Keratinocyte (primary cell): ENCODE data around the gene MMAA. TPM values are rescaled to one million over a fixed set of nuclear protein-coding genes. Genes with fewer than 3 reads are reported as not detected.

Experiments used
- DNase-seq: peaks from one replicate; pipeline ENCODE4 v3.0.0-alpha.2; 2011; ENCODE audit warnings: low read depth, missing footprints, low spot score
- FAIRE-seq: peaks from 2 replicates; lab custom pipeline; 2011; peaks lifted over from hg19 to GRCh38; lab: Jason Lieb, UNC
- H2AFZ ChIP-seq: 2 replicates; pipeline ENCODE4 v1.6.0; 2012; ENCODE audit warnings: low read length, control low read depth, inconsistent platforms; ENCODE audit not compliant: control insufficient read depth
- H3K27ac ChIP-seq: 2 replicates; pipeline ENCODE4 v1.5.1; 2011; ENCODE audit warnings: low read length; ENCODE audit not compliant: control insufficient read depth, insufficient read depth
- H3K27me3 ChIP-seq: 3 replicates; pipeline ENCODE4 v1.6.0; 2011; ENCODE audit warnings: low read length; ENCODE audit not compliant: control insufficient read depth, insufficient read depth; ENCODE audit errors: extremely low read depth
- H3K36me3 ChIP-seq, 2 experiments: 2 replicates in 1 of 2; 3 replicates in 1 of 2; pipeline ENCODE4 v1.5.1; 2011; ENCODE audit warnings: low read length in 2 of 2, mild to moderate bottlenecking in 1 of 2; ENCODE audit not compliant: control insufficient read depth in 2 of 2, insufficient read depth in 2 of 2; ENCODE audit errors: extremely low read depth in 1 of 2
- H3K4me1 ChIP-seq: 3 replicates; pipeline ENCODE4 v1.5.1; 2011; ENCODE audit warnings: low read length; ENCODE audit not compliant: control insufficient read depth, insufficient read depth; ENCODE audit errors: extremely low read depth
- H3K4me2 ChIP-seq: 3 replicates; pipeline ENCODE4 v1.6.0; 2011; ENCODE audit warnings: low read depth, low read length; ENCODE audit not compliant: control insufficient read depth, insufficient read depth; ENCODE audit errors: extremely low read depth
- H3K4me3 ChIP-seq, 3 experiments: fragments of 200-600 bp in 1 of 3; sonication (generic) in 1 of 3; 2 replicates in 2 of 3; 3 replicates in 1 of 3; pipeline ENCODE4 v1.5.1; 2011 to 2016; ENCODE audit warnings: low read length in 3 of 3, mild to moderate bottlenecking in 3 of 3, control low read depth in 2 of 3, inconsistent platforms in 1 of 3, low read depth in 1 of 3, mixed read lengths in 1 of 3, mixed run types in 1 of 3, moderate library complexity in 1 of 3; ENCODE audit not compliant: control insufficient read depth in 2 of 3, insufficient read depth in 2 of 3; ENCODE audit errors: extremely low read depth in 1 of 3
- H3K79me2 ChIP-seq: 2 replicates; pipeline ENCODE4 v1.6.0; 2012; ENCODE audit warnings: low read length; ENCODE audit not compliant: control insufficient read depth, insufficient read depth
- H3K9ac ChIP-seq: 3 replicates; pipeline ENCODE4 v1.6.0; 2011; ENCODE audit warnings: low read length; ENCODE audit not compliant: control insufficient read depth, insufficient read depth; ENCODE audit errors: extremely low read depth
- H3K9me1 ChIP-seq: 3 replicates; pipeline ENCODE4 v1.6.0; 2011; ENCODE audit warnings: low read length; ENCODE audit not compliant: control insufficient read depth, insufficient read depth; ENCODE audit errors: extremely low read depth
- H3K9me3 ChIP-seq: 2 replicates; pipeline ENCODE4 v1.5.1; 2012; ENCODE audit warnings: low read depth, low read length; ENCODE audit not compliant: control insufficient read depth
- H4K20me1 ChIP-seq: 3 replicates; pipeline ENCODE4 v1.6.0; 2011; ENCODE audit warnings: low read length; ENCODE audit not compliant: control insufficient read depth, insufficient read depth; ENCODE audit errors: extremely low read depth
- CTCF ChIP-seq, 3 experiments: IDR thresholded peaks in 1 of 3; conservative IDR thresholded peaks in 1 of 3; optimal IDR thresholded peaks in 1 of 3; 2 replicates in 2 of 3; 3 replicates in 1 of 3; pipeline versions ENCODE3 to v1.5.1; 2011; ENCODE audit warnings: low read length in 3 of 3, mild to moderate bottlenecking in 3 of 3, moderate library complexity in 2 of 3, control low read depth in 1 of 3, inconsistent platforms in 1 of 3; ENCODE audit not compliant: insufficient read depth in 2 of 3; ENCODE audit errors: extremely low read depth in 1 of 3
- EZH2 ChIP-seq: IDR thresholded peaks from one replicate; pipeline ENCODE4 v1.6.1; 2012; ENCODE audit warnings: inconsistent platforms, mild to moderate bottlenecking, low read length, moderate library complexity
- dilution Hi-C: fragments of 300-500 bp; cut with MboI; formaldehyde crosslinking; loops from one replicate; pipeline ENCODE4 v1.7.0; 2020; ENCODE audit warnings: low sequenced_read_pairs; ENCODE audit not compliant: extremely low pct_ligation_motif_present
- polyA plus RNA-seq, 5 experiments: library from polyadenylated mRNA; depleted of rRNA in 3 of 5; stranded (reverse) in 3 of 5; stranded (forward) in 1 of 5; unstranded in 1 of 5; fragments of >200 nt; gene quantifications; 1 replicate in 1 of 5; 2 replicates in 3 of 5; 3 replicates in 1 of 5; pipeline versions ENCODE4 v1.2.1 to v1.2.3, GENCODE V29; 2011 to 2012; ENCODE audit warnings: missing spikeins in 2 of 5, low read depth in 1 of 5, low replicate concordance in 1 of 5

Gene MMAA
- polyA plus RNA-seq, 1 donor (not counting 4 experiments of a cell fraction or from before 2014, with no cell fraction given): 9.4 TPM

GRCh38 chr4:145580906-145581305 is 38.3 kb upstream of the MMAA start:
- TF ChIP-seq EZH2 (no peak), CTCF (optimal IDR thresholded peaks at IDR 0.05 in 1 of 3, IDR thresholded peaks at IDR 0.05 in 1 of 3, conservative IDR thresholded peaks at IDR 0.05 in 1 of 3; ENCODE audit: extremely low read depth in 1 of 3, insufficient read depth in 2 of 3, low read length in 3 of 3) (no peak)
- DNase-seq (no peak), FAIRE-seq (no peak)
- Histone ChIP-seq H3K36me3 (no peaks in the 10 kb centered on the region), H3K79me2 (no peaks in the 10 kb centered on the region), H3K27me3 (no peaks in the 10 kb centered on the region), H3K4me3 (no peak overlapping the region), H3K4me1 (no peaks in the 10 kb centered on the region), H3K27ac (no peak overlapping the region), H3K9me1 (no peaks in the 10 kb centered on the region), H2AFZ (no peak overlapping the region), H3K4me2 (no peak overlapping the region), H3K9ac (no peak overlapping the region), H3K9me3 (no peaks in the 10 kb centered on the region), H4K20me1 (no peaks in the 10 kb centered on the region)
- dilution Hi-C loops: no loop called here

- no peak for TF ChIP-seq CTCF (optimal IDR thresholded peaks at IDR 0.05 in 1 of 3, IDR thresholded peaks at IDR 0.05 in 1 of 3, conservative IDR thresholded peaks at IDR 0.05 in 1 of 3; ENCODE audit: extremely low read depth in 1 of 3, insufficient read depth in 2 of 3, low read length in 3 of 3)
- H3K79me2 ChIP-seq: no peaks in the 10 kb centered on the region
- H3K4me3 ChIP-seq: no peak overlapping the region
- H2AFZ ChIP-seq: no peak overlapping the region
- H3K4me2 ChIP-seq: no peak overlapping the region
- no peaks in the 10 kb centered on the region for H3K4me1 ChIP-seq
- no peaks in the 10 kb centered on the region for H3K36me3 ChIP-seq
- no peak overlapping the region for H3K27ac ChIP-seq
- peaks cover 11% of the 10 kb centered on the region for H3K27me3 ChIP-seq
- FAIRE-seq (no peak), DNase-seq (no peak)
- H3K9me3 ChIP-seq: no peaks in the 10 kb centered on the region
- H3K9ac ChIP-seq: no peak overlapping the region
- no peaks in the 10 kb centered on the region for H4K20me1 ChIP-seq
- dilution Hi-C loops: no loop called here
- no peaks in the 10 kb centered on the region for H3K9me1 ChIP-seq
Observed at GRCh38 chr4:145583191-145584055, 35.8 kb upstream of the MMAA start.
